ENCODE data around the gene ZNF786. TPM values are rescaled to one million over a fixed set of nuclear protein-coding genes. Genes with fewer than 3 reads are reported as not detected.
"Not testable (repeated sequence)": the region's sequence is repeated elsewhere in the genome, so short reads cannot be mapped to it uniquely, and the experiment has no call there.

The ZNF786 gene
- total RNA-seq, 1 donor from 2014 or later, result 8.3 TPM

GRCh38 chr7:149067869-149068268, 22.6 kb downstream of the ZNF786 start:
- peaks cover 6% of the 10 kb centered on the region for H3K4me1 ChIP-seq
- TF ChIP-seq POLR2A (IDR thresholded peaks at IDR 0.05) (no peak), POLR2AphosphoS5 (IDR thresholded peaks at IDR 0.05; ENCODE audit: insufficient read depth in 1 of 2, low read depth in 1 of 2) (no peak)
- no peak overlapping the region for H3K27ac ChIP-seq

GRCh38 chr7:149063476-149063875, 27.0 kb downstream of the ZNF786 start:
- H3K4me3 ChIP-seq, result no peak overlapping the region
- H3K36me3 ChIP-seq, result no peaks in the 10 kb centered on the region
- H3K27me3 ChIP-seq, result no peaks in the 10 kb centered on the region
- no peak for DNase-seq (ENCODE audit: extremely low spot score in 2 of 2)
- no peak overlapping the region for H3K27ac ChIP-seq
- no peaks in the 10 kb centered on the region for H3K9me3 ChIP-seq
- TF ChIP-seq POLR2A (IDR thresholded peaks at IDR 0.05), result no peak
- no peak for TF ChIP-seq POLR2AphosphoS5 (IDR thresholded peaks at IDR 0.05; ENCODE audit: insufficient read depth in 1 of 2, low read depth in 1 of 2)
- no peak for TF ChIP-seq CTCF (IDR thresholded peaks at IDR 0.05)
- intact Hi-C loops (cut with DNase I), result loop anchor here (10.0 kb wide), 1 partner anchor 59 kb away; no protein-coding TSS in a partner anchor
- peaks cover 6% of the 10 kb centered on the region for H3K4me1 ChIP-seq

More at GRCh38 chr7:149067869-149068268, 22.6 kb downstream of the ZNF786 start:
- no peaks in the 10 kb centered on the region for H3K27me3 ChIP-seq
- H3K9me3 ChIP-seq, result no peaks in the 10 kb centered on the region
- peaks cover 0 to 29% of the 10 kb centered on the region in 2 donors for H3K36me3 ChIP-seq
- DNase-seq (ENCODE audit: extremely low spot score in 2 of 2), result no peak
- intact Hi-C loops (cut with DNase I), result loop anchor here (2.0 to 10.0 kb wide), 2 partner anchors 39 to 63 kb away; partner anchors contain the start of gene PDIA4
- H3K4me3 ChIP-seq, result no peak overlapping the region

GRCh38 chr7:149062217-149062899, 28.2 kb downstream of the ZNF786 start:
- DNase-seq (ENCODE audit: extremely low spot score in 2 of 2); H3K27me3 ChIP-seq; H3K9me3 ChIP-seq; H3K27ac ChIP-seq; H3K36me3 ChIP-seq; H3K4me1 ChIP-seq; H3K4me3 ChIP-seq: not testable (repeated sequence)
- intact Hi-C loops (cut with DNase I), result loop anchor here (10.0 kb wide), 1 partner anchor 58 kb away; no protein-coding TSS in a partner anchor

- DNase-seq (ENCODE audit: extremely low spot score in 2 of 2), result no peak
- no peak overlapping the region for H3K27ac ChIP-seq
- no peaks in the 10 kb centered on the region for H3K36me3 ChIP-seq
- H3K9me3 ChIP-seq, result no peaks in the 10 kb centered on the region
- no peak for TF ChIP-seq POLR2A (IDR thresholded peaks at IDR 0.05)
- TF ChIP-seq POLR2AphosphoS5 (IDR thresholded peaks at IDR 0.05; ENCODE audit: insufficient read depth in 1 of 2, low read depth in 1 of 2), result no peak
- TF ChIP-seq CTCF (IDR thresholded peaks at IDR 0.05), result no peak
- intact Hi-C loops (cut with DNase I), result loop anchor here (10.0 kb wide), 1 partner anchor 55 kb away; no protein-coding TSS in a partner anchor
- peaks cover 6% of the 10 kb centered on the region for H3K4me1 ChIP-seq
- H3K4me3 ChIP-seq, result no peak overlapping the region
- H3K27me3 ChIP-seq, result no peaks in the 10 kb centered on the region
These were observed 30.4 kb downstream of the ZNF786 start for GRCh38 chr7:149060156-149060555.

- intact Hi-C loops (cut with DNase I), result no loop called here
- Histone ChIP-seq H3K27ac (no peak overlapping the region), H3K9me3 (no peaks in the 10 kb centered on the region), H3K4me3 (no peak overlapping the region), H3K36me3 (no peaks in the 10 kb centered on the region), H3K4me1 (no peaks in the 10 kb centered on the region), H3K27me3 (no peaks in the 10 kb centered on the region)
- no peak for DNase-seq (ENCODE audit: extremely low spot score in 2 of 2)
- TF ChIP-seq POLR2A (IDR thresholded peaks at IDR 0.05), result no peak
- TF ChIP-seq POLR2AphosphoS5 (IDR thresholded peaks at IDR 0.05; ENCODE audit: insufficient read depth in 1 of 2, low read depth in 1 of 2), result no peak
These were observed 36.6 kb downstream of the ZNF786 start for GRCh38 chr7:149053885-149054284.

- H3K9me3 ChIP-seq, result no peaks in the 10 kb centered on the region
- TF ChIP-seq POLR2AphosphoS5 (IDR thresholded peaks at IDR 0.05; ENCODE audit: insufficient read depth in 1 of 2, low read depth in 1 of 2), result no peak
- TF ChIP-seq CTCF (IDR thresholded peaks at IDR 0.05), result no peak
- TF ChIP-seq POLR2A (IDR thresholded peaks at IDR 0.05), result no peak
- H3K27ac ChIP-seq, result no peak overlapping the region
- no peaks in the 10 kb centered on the region for H3K27me3 ChIP-seq
- DNase-seq (ENCODE audit: extremely low spot score in 2 of 2), result no peak
- intact Hi-C loops (cut with DNase I), result no loop called here
- H3K4me1 ChIP-seq, result no peaks in the 10 kb centered on the region
- no peaks in the 10 kb centered on the region for H3K36me3 ChIP-seq
- H3K4me3 ChIP-seq, result no peak overlapping the region
These were observed 37.1 kb downstream of the ZNF786 start for GRCh38 chr7:149053384-149053783.

All from vagina (tissue), 2 donors.